Lung (tissue), 12 donors: ENCODE results near the gene LTBR. TPM values are rescaled to one million over a fixed set of nuclear protein-coding genes. Genes with fewer than 3 reads are reported as not detected.
"Not testable (repeated sequence)": the region's sequence is repeated elsewhere in the genome, so short reads cannot be mapped to it uniquely, and the experiment has no call there.

Experiments used
- ATAC-seq: fragments of 200-7000 bp; cut with Tn5 transposase; one replicate; pipeline ENCODE4 v1.9.1; 2020; ENCODE audit warnings: moderate number of reproducible peaks; ENCODE audit not compliant: insufficient read depth, low FRiP score
- DNase-seq, 3 donors: peaks; one replicate each; pipeline ENCODE4 v3.0.0-alpha.2; 2013 to 2017
- H3K27ac ChIP-seq, 2 donors: one replicate each; pipeline ENCODE4 v1.5.1; 2013; ENCODE audit warnings: mild to moderate bottlenecking in 2 of 2, moderate library complexity in 2 of 2, control low read depth in 1 of 2, inconsistent platforms in 1 of 2, low read depth in 1 of 2, low read length in 1 of 2
- H3K27me3 ChIP-seq, 3 donors: one replicate each; pipeline ENCODE4 v1.5.1; 2013; ENCODE audit warnings: low read length in 2 of 3; ENCODE audit not compliant: control insufficient read depth in 3 of 3, insufficient read depth in 3 of 3
- H3K36me3 ChIP-seq, 4 donors: one replicate each; pipeline ENCODE4 v1.5.1; 2013; ENCODE audit warnings: low read length in 4 of 4, mild to moderate bottlenecking in 1 of 4, moderate library complexity in 1 of 4; ENCODE audit not compliant: control insufficient read depth in 4 of 4, insufficient read depth in 4 of 4
- H3K4me1 ChIP-seq, 5 donors: one replicate each; pipeline ENCODE4 v1.5.1; 2013; ENCODE audit warnings: low read length in 5 of 5, mild to moderate bottlenecking in 2 of 5, moderate library complexity in 1 of 5; ENCODE audit not compliant: control insufficient read depth in 5 of 5, insufficient read depth in 5 of 5
- H3K4me3 ChIP-seq: one replicate; pipeline ENCODE4 v1.5.1; 2013; ENCODE audit warnings: mild to moderate bottlenecking, control low read depth, moderate library complexity
- H3K9ac ChIP-seq, 2 donors: one replicate each; pipeline ENCODE4 v1.5.1; 2013; ENCODE audit warnings: low read length in 2 of 2, control low read depth in 1 of 2; ENCODE audit not compliant: insufficient read depth in 1 of 2
- H3K9me3 ChIP-seq, 4 donors: one replicate each; pipeline ENCODE4 v1.5.1; 2013; ENCODE audit warnings: low read length in 3 of 4, mild to moderate bottlenecking in 1 of 4, moderate library complexity in 1 of 4; ENCODE audit not compliant: control insufficient read depth in 4 of 4, insufficient read depth in 3 of 4
- WGBS, 2 donors: extraction: QIAGEN DNeasy Blood & Tissue Kit; methylation state at CpG; one replicate each; pipeline ENCODE4 v1.1.7; 2013; 5-methylcytosine and 5-hydroxymethylcytosine counted together
- polyA plus RNA-seq, 2 donors: library from polyadenylated mRNA; stranded (reverse); fragments of 200-250 nt; gene quantifications; one replicate each; pipeline ENCODE4 v1.2.1, GENCODE V29; 2013
- total RNA-seq, 2 donors: library from RNA; depleted of rRNA in 1 of 2; stranded (reverse); fragments of >200 nt in 1 of 2; gene quantifications; one replicate each; pipeline ENCODE4 v1.2.1, GENCODE V29; 2014 to 2021
- TF ChIP-seq, protein P1 (sequence below): IDR thresholded peaks from 2 replicates; pipeline ENCODE4 v1.5.1; 2012; ENCODE audit warnings: mild to moderate bottlenecking; ENCODE audit errors: control extremely low read depth, extremely low read depth
- donor health status: control.
- donor health status: control.
- donor health status: Bipolar disorder and iron deficiency.
- donor health status: healthy.
- donor health status: DM: yes; HTN: yes; CAD: no.

The LTBR gene
- total and polyA plus RNA-seq, 4 donors: 52.6 to 134 (median 122) TPM

GRCh38 chr12:6425590-6426531, 41.9 kb downstream of the LTBR start:
- H3K4me3 ChIP-seq: no peak overlapping the region
- no peak for ATAC-seq
- 68 to 80% methylated on average over 23 of the region's 23 CpGs for WGBS, 2 donors
- TF ChIP-seq, protein P1, sequence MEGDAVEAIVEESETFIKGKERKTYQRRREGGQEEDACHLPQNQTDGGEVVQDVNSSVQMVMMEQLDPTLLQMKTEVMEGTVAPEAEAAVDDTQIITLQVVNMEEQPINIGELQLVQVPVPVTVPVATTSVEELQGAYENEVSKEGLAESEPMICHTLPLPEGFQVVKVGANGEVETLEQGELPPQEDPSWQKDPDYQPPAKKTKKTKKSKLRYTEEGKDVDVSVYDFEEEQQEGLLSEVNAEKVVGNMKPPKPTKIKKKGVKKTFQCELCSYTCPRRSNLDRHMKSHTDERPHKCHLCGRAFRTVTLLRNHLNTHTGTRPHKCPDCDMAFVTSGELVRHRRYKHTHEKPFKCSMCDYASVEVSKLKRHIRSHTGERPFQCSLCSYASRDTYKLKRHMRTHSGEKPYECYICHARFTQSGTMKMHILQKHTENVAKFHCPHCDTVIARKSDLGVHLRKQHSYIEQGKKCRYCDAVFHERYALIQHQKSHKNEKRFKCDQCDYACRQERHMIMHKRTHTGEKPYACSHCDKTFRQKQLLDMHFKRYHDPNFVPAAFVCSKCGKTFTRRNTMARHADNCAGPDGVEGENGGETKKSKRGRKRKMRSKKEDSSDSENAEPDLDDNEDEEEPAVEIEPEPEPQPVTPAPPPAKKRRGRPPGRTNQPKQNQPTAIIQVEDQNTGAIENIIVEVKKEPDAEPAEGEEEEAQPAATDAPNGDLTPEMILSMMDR: no peak
- no peaks in the 10 kb centered on the region for H3K27me3 ChIP-seq
- no peak overlapping the region for H3K27ac ChIP-seq
- no peaks in the 10 kb centered on the region for H3K36me3 ChIP-seq
- no peaks in the 10 kb centered on the region for H3K9me3 ChIP-seq
- peaks cover 0 to 6% (median 3%) of the 10 kb centered on the region in 5 donors for H3K4me1 ChIP-seq
- no peak overlapping the region for H3K9ac ChIP-seq
- peak in 1 of 3 donors; percentile 22 for DNase-seq

- H3K36me3 ChIP-seq: no peaks in the 10 kb centered on the region
- peaks cover 0 to 9% (median 3%) of the 10 kb centered on the region in 5 donors for H3K4me1 ChIP-seq
- WGBS, 2 donors: 72 to 76% methylated on average over 14 of the region's 14 CpGs
- no peak overlapping the region for H3K27ac ChIP-seq
- H3K9me3 ChIP-seq: no peaks in the 10 kb centered on the region
- TF ChIP-seq, protein P1: no peak
- no peaks in the 10 kb centered on the region for H3K27me3 ChIP-seq
- no peak for DNase-seq
- no peak overlapping the region for H3K9ac ChIP-seq
- no peak overlapping the region for H3K4me3 ChIP-seq
- ATAC-seq: no peak
Measured at GRCh38 chr12:6426882-6427671, 43.1 kb downstream of the LTBR start.

GRCh38 chr12:6427796-6428195, 43.8 kb downstream of the LTBR start:
- H3K4me3 ChIP-seq, H3K9me3 ChIP-seq, DNase-seq, H3K27me3 ChIP-seq, H3K9ac ChIP-seq, H3K4me1 ChIP-seq, ATAC-seq, H3K27ac ChIP-seq, H3K36me3 ChIP-seq: not testable (repeated sequence)
- WGBS, 2 donors: 90 to 97% methylated on average over 10 of the region's 10 CpGs

- WGBS, 2 donors: 64 to 81% methylated on average over 3 of the region's 3 CpGs
- no peak overlapping the region for H3K4me3 ChIP-seq
- no peak for ATAC-seq
- H3K4me1 ChIP-seq: peaks cover 0 to 9% (median 3%) of the 10 kb centered on the region in 5 donors
- peaks cover 0 to 2% (median 0%) of the 10 kb centered on the region in 3 donors for H3K27me3 ChIP-seq
- no peaks in the 10 kb centered on the region for H3K36me3 ChIP-seq
- H3K9me3 ChIP-seq: no peaks in the 10 kb centered on the region
- H3K27ac ChIP-seq: no peak overlapping the region
- no peak for DNase-seq
- TF ChIP-seq, protein P1: no peak
- no peak overlapping the region for H3K9ac ChIP-seq
Measured at GRCh38 chr12:6428326-6428725, 44.4 kb downstream of the LTBR start.
